Measurements from ENCODE around the gene HOXD4.

DNA sequence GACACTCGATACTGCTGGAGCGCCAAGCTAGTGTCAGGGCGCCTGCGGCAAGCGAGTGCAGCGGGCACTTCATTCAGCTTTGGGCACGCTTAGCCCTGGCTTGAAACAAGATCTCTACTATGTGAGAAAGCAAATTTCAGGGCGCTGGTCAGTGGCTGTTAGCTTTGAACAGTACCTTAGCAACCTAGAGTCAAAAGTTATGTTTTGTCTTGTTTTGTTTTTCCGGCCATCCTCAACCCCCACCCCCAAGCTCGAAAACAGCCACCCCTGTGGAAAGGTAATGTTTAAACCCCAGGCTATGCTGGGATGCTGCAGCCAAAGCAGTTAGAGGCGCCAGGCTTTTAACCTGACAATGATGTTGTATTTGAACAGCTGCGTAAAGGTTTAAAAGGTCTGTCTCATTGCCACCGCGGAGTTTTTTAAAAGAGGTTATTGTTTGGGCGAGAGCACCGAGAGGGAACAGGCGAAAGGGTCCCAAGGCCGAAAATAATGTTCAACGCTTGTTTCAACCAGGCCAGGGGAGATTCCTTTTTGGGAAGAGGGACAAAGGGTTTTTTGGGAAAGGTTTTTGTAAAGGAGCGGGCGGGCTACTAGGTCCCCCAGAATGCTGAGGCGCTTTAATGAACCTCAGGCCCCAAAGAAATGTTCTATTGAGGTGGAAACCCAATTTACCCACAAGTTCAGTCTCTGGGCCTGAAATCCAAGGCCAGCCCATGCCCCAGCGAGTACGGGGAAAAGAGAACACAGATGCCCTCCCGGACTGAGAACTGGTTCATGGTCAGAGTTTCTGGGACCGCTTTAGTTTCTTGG is 37.0 kb upstream of the HOXD4 start:
- TF ChIP-seq, protein P1, sequence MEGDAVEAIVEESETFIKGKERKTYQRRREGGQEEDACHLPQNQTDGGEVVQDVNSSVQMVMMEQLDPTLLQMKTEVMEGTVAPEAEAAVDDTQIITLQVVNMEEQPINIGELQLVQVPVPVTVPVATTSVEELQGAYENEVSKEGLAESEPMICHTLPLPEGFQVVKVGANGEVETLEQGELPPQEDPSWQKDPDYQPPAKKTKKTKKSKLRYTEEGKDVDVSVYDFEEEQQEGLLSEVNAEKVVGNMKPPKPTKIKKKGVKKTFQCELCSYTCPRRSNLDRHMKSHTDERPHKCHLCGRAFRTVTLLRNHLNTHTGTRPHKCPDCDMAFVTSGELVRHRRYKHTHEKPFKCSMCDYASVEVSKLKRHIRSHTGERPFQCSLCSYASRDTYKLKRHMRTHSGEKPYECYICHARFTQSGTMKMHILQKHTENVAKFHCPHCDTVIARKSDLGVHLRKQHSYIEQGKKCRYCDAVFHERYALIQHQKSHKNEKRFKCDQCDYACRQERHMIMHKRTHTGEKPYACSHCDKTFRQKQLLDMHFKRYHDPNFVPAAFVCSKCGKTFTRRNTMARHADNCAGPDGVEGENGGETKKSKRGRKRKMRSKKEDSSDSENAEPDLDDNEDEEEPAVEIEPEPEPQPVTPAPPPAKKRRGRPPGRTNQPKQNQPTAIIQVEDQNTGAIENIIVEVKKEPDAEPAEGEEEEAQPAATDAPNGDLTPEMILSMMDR (IDR thresholded peaks at IDR 0.05) = no peak
- no peak for TF ChIP-seq EP300 (IDR thresholded peaks at IDR 0.05)
- no peak for TF ChIP-seq POLR2A (IDR thresholded peaks at IDR 0.05)
